ENCODE measurements around the gene TP53TG5.

Gene TP53TG5

DNA sequence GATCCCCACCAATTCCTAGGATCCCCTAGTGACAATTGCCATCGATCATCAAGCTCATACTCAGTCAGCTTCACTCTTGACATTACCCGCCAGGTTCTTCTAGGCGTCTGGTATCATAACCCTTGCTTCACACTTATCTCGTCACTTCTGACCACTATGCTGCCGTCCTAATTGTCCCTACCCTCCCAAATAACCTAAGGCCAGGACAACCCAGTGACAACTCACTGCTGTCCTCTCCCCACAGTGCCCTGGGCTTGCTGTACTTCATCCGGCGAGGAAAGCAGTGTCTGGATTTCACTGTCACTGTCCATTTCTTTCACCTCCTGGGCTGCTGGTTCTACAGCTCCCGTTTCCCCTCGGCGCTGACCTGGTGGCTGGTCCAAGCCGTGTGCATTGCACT, 11.5 kb downstream of the TP53TG5 start:
- Histone ChIP-seq H3K4me2 (ENCODE audit: insufficient read depth, low read length) (no peak overlapping the region), H3K36me3 (ENCODE audit: insufficient read depth, low read length) (peaks cover 37% of the 10 kb centered on the region), H3K79me2 (ENCODE audit: insufficient read depth, low read length) (peaks cover 25% of the 10 kb centered on the region), H3K4me1 (ENCODE audit: insufficient read depth, low read length) (peaks cover 26% of the 10 kb centered on the region), H3K9me3 (ENCODE audit: insufficient read depth, low read length, severe bottlenecking) (no peaks in the 10 kb centered on the region), H3K27me3 (ENCODE audit: insufficient read depth, low read length, poor library complexity) (no peaks in the 10 kb centered on the region), H3K9ac (ENCODE audit: low read depth, low read length) (no peak overlapping the region), H3K4me3 (ENCODE audit: low read depth in 1 of 2, low read length in 2 of 2) (no peak overlapping the region), H4K20me1 (ENCODE audit: insufficient read depth, low read length) (peaks cover 14% of the 10 kb centered on the region), H3K27ac (ENCODE audit: low read length) (no peak overlapping the region), H2AFZ (ENCODE audit: low read depth, low read length) (no peak overlapping the region)
- TF ChIP-seq EZH2 (IDR thresholded peaks at IDR 0.05; ENCODE audit: borderline replicate concordance, low read depth, low read length, severe bottlenecking) = no peak
- TF ChIP-seq, protein P1, sequence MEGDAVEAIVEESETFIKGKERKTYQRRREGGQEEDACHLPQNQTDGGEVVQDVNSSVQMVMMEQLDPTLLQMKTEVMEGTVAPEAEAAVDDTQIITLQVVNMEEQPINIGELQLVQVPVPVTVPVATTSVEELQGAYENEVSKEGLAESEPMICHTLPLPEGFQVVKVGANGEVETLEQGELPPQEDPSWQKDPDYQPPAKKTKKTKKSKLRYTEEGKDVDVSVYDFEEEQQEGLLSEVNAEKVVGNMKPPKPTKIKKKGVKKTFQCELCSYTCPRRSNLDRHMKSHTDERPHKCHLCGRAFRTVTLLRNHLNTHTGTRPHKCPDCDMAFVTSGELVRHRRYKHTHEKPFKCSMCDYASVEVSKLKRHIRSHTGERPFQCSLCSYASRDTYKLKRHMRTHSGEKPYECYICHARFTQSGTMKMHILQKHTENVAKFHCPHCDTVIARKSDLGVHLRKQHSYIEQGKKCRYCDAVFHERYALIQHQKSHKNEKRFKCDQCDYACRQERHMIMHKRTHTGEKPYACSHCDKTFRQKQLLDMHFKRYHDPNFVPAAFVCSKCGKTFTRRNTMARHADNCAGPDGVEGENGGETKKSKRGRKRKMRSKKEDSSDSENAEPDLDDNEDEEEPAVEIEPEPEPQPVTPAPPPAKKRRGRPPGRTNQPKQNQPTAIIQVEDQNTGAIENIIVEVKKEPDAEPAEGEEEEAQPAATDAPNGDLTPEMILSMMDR (IDR thresholded peaks at IDR 0.05; ENCODE audit: borderline replicate concordance, extremely low read depth, low read length, poor library complexity, severe bottlenecking) = no peak
- DNase-seq (no peak), ATAC-seq (ENCODE audit: insufficient read depth, low read depth) (no peak)

DNA sequence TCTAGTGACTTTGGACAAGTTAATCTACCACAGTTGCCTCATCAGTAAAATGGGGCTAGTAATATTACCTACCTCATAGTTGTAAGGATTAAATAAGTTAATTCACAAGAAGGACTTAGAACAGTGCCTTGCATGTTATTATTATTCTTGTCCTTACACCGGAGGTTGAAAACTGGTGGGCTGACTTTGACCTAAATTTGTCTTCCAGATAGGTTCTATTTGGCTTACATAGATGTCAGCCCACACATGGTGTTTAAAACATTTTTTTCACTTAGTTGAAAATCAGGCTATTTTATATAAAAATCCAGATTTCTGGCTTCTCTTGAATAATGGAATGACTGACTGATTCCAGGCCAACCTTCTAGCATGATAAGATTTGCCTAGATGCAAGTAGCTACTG, 11.9 kb downstream of the TP53TG5 start:
- ATAC-seq (ENCODE audit: insufficient read depth, low read depth) (no peak), DNase-seq (no peak)
- Histone ChIP-seq H3K9ac (ENCODE audit: low read depth, low read length) (no peak overlapping the region), H4K20me1 (ENCODE audit: insufficient read depth, low read length) (peaks cover 14% of the 10 kb centered on the region), H3K27ac (ENCODE audit: low read length) (no peak overlapping the region), H3K4me2 (ENCODE audit: insufficient read depth, low read length) (no peak overlapping the region), H3K4me3 (ENCODE audit: low read depth in 1 of 2, low read length in 2 of 2) (no peak overlapping the region), H3K36me3 (ENCODE audit: insufficient read depth, low read length) (peaks cover 37% of the 10 kb centered on the region), H2AFZ (ENCODE audit: low read depth, low read length) (no peak overlapping the region), H3K27me3 (ENCODE audit: insufficient read depth, low read length, poor library complexity) (no peaks in the 10 kb centered on the region), H3K79me2 (ENCODE audit: insufficient read depth, low read length) (peaks cover 25% of the 10 kb centered on the region), H3K4me1 (ENCODE audit: insufficient read depth, low read length) (peaks cover 26% of the 10 kb centered on the region), H3K9me3 (ENCODE audit: insufficient read depth, low read length, severe bottlenecking) (no peaks in the 10 kb centered on the region)
- TF ChIP-seq EZH2 (IDR thresholded peaks at IDR 0.05; ENCODE audit: borderline replicate concordance, low read depth, low read length, severe bottlenecking) = no peak
- TF ChIP-seq, protein P1 (IDR thresholded peaks at IDR 0.05; ENCODE audit: borderline replicate concordance, extremely low read depth, low read length, poor library complexity, severe bottlenecking) = no peak

- no peak for ATAC-seq (ENCODE audit: insufficient read depth, low read depth)
- TF ChIP-seq EZH2 (IDR thresholded peaks at IDR 0.05; ENCODE audit: borderline replicate concordance, low read depth, low read length, severe bottlenecking) = no peak
- TF ChIP-seq, protein P1 (IDR thresholded peaks at IDR 0.05; ENCODE audit: borderline replicate concordance, extremely low read depth, low read length, poor library complexity, severe bottlenecking) = no peak
- peaks cover 25% of the 10 kb centered on the region for H3K79me2 ChIP-seq (ENCODE audit: insufficient read depth, low read length)
Measured at GRCh38 chr20:45365444-45365970, 12.6 kb downstream of the TP53TG5 start.

More at GRCh38 chr20:45365444-45365970, 12.6 kb downstream of the TP53TG5 start:
- H3K27me3 ChIP-seq (ENCODE audit: insufficient read depth, low read length, poor library complexity) = no peaks in the 10 kb centered on the region
- DNase-seq = no peak
- no peaks in the 10 kb centered on the region for H3K9me3 ChIP-seq (ENCODE audit: insufficient read depth, low read length, severe bottlenecking)
- H3K27ac ChIP-seq (ENCODE audit: low read length) = no peak overlapping the region
- peak overlapping the region; percentile 31; the same call in 1 of the 2 replicates for H3K4me2 ChIP-seq (ENCODE audit: insufficient read depth, low read length)
- no peak overlapping the region for H2AFZ ChIP-seq (ENCODE audit: low read depth, low read length)
- H3K36me3 ChIP-seq (ENCODE audit: insufficient read depth, low read length) = peaks cover 37% of the 10 kb centered on the region
- H3K4me1 ChIP-seq (ENCODE audit: insufficient read depth, low read length) = peaks cover 26% of the 10 kb centered on the region
- no peak overlapping the region for H3K9ac ChIP-seq (ENCODE audit: low read depth, low read length)
- H3K4me3 ChIP-seq (ENCODE audit: low read depth in 1 of 2, low read length in 2 of 2) = no peak overlapping the region
- H4K20me1 ChIP-seq (ENCODE audit: insufficient read depth, low read length) = peaks cover 13% of the 10 kb centered on the region

Measured in DND-41 (cell line).